Activated naive CD8-positive, alpha-beta T cell treated with anti-CD3 and anti-CD28 coated beads, Interleukin-2, amount 50 U/mL, for 24 hours (primary cell): ENCODE measurements around the gene ATP5PO.
"Not testable (repeated sequence)": the region's sequence is repeated elsewhere in the genome, so short reads cannot be mapped to it uniquely, and the experiment has no call there.

Source experiments
- ATAC-seq: fragments of 150-1000 bp; cut with Tn5 transposase; one replicate; pipeline ENCODE4 v1.10.0; 2021
- DNase-seq: peaks from one replicate; pipeline ENCODE4 v3.0.0; 2021
- H3K27ac Mint-ChIP-seq: one replicate; pipeline ENCODE4 v1.8.0; 2021; ENCODE audit warnings: mild to moderate bottlenecking, mixed read lengths
- H3K27me3 Mint-ChIP-seq: one replicate; pipeline ENCODE4 v1.8.0; 2021; ENCODE audit warnings: mixed read lengths
- H3K36me3 Mint-ChIP-seq: one replicate; pipeline ENCODE4 v1.8.0; 2021; ENCODE audit warnings: low read depth, mixed read lengths
- H3K4me1 Mint-ChIP-seq: one replicate; pipeline ENCODE4 v1.8.0; 2021; ENCODE audit warnings: mixed read lengths
- H3K4me3 Mint-ChIP-seq: one replicate; pipeline ENCODE4 v1.8.0; 2021; ENCODE audit warnings: mild to moderate bottlenecking, moderate library complexity, mixed read lengths
- H3K9me3 Mint-ChIP-seq: one replicate; pipeline ENCODE4 v1.8.0; 2021; ENCODE audit warnings: mixed read lengths

The ATP5PO gene

GRCh38 chr21:33880626-33881025 lies 35.0 kb downstream of the ATP5PO start:
- H3K27ac Mint-ChIP-seq = no peak overlapping the region
- no peaks in the 10 kb centered on the region for H3K4me1 Mint-ChIP-seq
- no peak overlapping the region for H3K4me3 Mint-ChIP-seq
- H3K36me3 Mint-ChIP-seq = no peaks in the 10 kb centered on the region
- ATAC-seq = no peak
- no peak for DNase-seq
- no peaks in the 10 kb centered on the region for H3K9me3 Mint-ChIP-seq
- peaks cover 8% of the 10 kb centered on the region for H3K27me3 Mint-ChIP-seq

GRCh38 chr21:33878824-33879223 lies 36.8 kb downstream of the ATP5PO start:
- Mint-ChIP-seq H3K36me3 (no peaks in the 10 kb centered on the region), H3K4me1 (no peaks in the 10 kb centered on the region), H3K4me3 (no peak overlapping the region), H3K27ac (no peak overlapping the region), H3K27me3 (peaks cover 8% of the 10 kb centered on the region), H3K9me3 (no peaks in the 10 kb centered on the region)
- DNase-seq (no peak), ATAC-seq (no peak)

GRCh38 chr21:33875026-33875695 lies 40.4 kb downstream of the ATP5PO start:
- peaks cover 8% of the 10 kb centered on the region for H3K27me3 Mint-ChIP-seq
- H3K4me3 Mint-ChIP-seq = no peak overlapping the region
- no peaks in the 10 kb centered on the region for H3K36me3 Mint-ChIP-seq
- H3K9me3 Mint-ChIP-seq = no peaks in the 10 kb centered on the region
- ATAC-seq (no peak), DNase-seq (no peak)
- H3K4me1 Mint-ChIP-seq = no peaks in the 10 kb centered on the region
- no peak overlapping the region for H3K27ac Mint-ChIP-seq

DNA sequence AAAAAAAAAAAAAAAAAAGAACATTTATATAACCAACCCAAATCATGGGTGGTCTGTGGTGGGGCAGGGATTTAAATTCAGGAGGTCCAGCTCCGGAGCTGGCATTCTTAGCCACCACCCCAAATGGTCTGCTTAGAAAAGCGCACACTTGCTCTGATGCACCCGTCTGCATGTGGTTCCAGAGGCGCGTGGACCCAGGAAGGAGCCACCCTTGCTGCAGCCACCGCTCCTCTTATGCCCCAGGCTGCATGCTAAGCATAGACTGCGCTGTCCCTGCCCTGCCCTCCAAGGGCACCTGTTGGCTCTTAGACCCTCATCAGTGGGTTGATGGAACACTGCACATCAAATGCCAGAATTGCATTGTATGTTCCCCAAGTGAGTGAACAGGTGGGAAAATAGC lies 41.4 kb downstream of the ATP5PO start:
- Mint-ChIP-seq H3K27ac (no peak overlapping the region), H3K4me1 (no peaks in the 10 kb centered on the region), H3K27me3 (peaks cover 8% of the 10 kb centered on the region), H3K9me3 (no peaks in the 10 kb centered on the region), H3K36me3 (no peaks in the 10 kb centered on the region), H3K4me3 (no peak overlapping the region)
- DNase-seq (no peak), ATAC-seq (no peak)

- Mint-ChIP-seq H3K27me3 (peaks cover 6% of the 10 kb centered on the region), H3K4me1 (no peaks in the 10 kb centered on the region), H3K27ac (no peak overlapping the region), H3K9me3 (no peaks in the 10 kb centered on the region), H3K4me3 (no peak overlapping the region), H3K36me3 (no peaks in the 10 kb centered on the region)
- no peak for DNase-seq
- no peak for ATAC-seq
These were observed 42.6 kb downstream of the ATP5PO start for GRCh38 chr21:33872881-33873515.

GRCh38 chr21:33871171-33871570 lies 44.4 kb downstream of the ATP5PO start:
- H3K4me3 Mint-ChIP-seq = no peak overlapping the region
- no peaks in the 10 kb centered on the region for H3K9me3 Mint-ChIP-seq
- H3K27me3 Mint-ChIP-seq = peaks cover 3% of the 10 kb centered on the region
- ATAC-seq = no peak
- no peak for DNase-seq
- no peaks in the 10 kb centered on the region for H3K4me1 Mint-ChIP-seq
- H3K27ac Mint-ChIP-seq = no peak overlapping the region
- H3K36me3 Mint-ChIP-seq = no peaks in the 10 kb centered on the region

DNA sequence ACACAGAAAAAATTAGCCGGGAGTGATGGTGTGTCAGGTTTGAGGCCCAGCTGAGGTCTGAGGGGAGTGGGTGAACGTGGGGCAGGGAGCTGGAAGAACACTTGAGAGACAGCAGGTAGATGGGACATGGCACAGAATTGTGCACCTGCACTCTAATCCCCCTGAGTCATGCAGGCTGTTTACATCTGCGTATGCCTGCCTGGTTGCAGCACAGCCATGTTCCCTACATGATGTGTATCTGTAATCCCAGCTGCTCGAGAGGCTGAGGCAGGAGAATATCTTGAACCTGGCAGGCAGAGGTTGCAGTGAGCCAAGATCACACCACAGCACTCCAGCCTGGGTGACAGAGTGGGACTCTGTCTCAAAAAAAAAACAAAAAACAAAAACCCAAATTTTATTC lies 44.8 kb downstream of the ATP5PO start:
- no peak overlapping the region for H3K27ac Mint-ChIP-seq
- H3K9me3 Mint-ChIP-seq = no peaks in the 10 kb centered on the region
- ATAC-seq = no peak
- H3K36me3 Mint-ChIP-seq = no peaks in the 10 kb centered on the region
- H3K4me3 Mint-ChIP-seq = no peak overlapping the region
- H3K27me3 Mint-ChIP-seq = no peaks in the 10 kb centered on the region
- H3K4me1 Mint-ChIP-seq = no peaks in the 10 kb centered on the region
- no peak for DNase-seq

DNA sequence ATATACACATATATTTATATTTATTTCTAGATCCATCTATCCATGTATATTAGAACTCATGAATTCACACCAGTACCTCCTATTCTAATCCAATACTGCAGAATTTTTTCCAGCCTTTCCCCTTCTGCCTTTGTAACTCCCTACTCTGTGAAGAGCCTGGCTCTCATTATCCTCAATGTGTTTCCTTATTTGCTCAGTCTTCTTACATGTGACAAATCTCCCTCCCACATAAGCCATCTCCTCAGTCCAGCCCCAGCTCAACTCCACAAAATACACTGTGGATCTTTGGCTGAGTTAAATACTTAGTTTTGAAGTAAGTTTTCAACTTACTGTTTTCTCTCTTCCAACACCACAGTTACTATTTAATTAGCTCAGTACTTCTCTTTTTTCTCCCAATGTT lies 45.7 kb downstream of the ATP5PO start:
- no peaks in the 10 kb centered on the region for H3K36me3 Mint-ChIP-seq

GRCh38 chr21:33867868-33868267 lies 47.7 kb downstream of the ATP5PO start:
- H3K4me1 Mint-ChIP-seq, H3K9me3 Mint-ChIP-seq, H3K27ac Mint-ChIP-seq, H3K27me3 Mint-ChIP-seq, ATAC-seq, H3K36me3 Mint-ChIP-seq, DNase-seq: not testable (repeated sequence)
- H3K4me3 Mint-ChIP-seq = peak overlapping the region; percentile 44

More for the DNA sequence above, 45.7 kb downstream of the ATP5PO start:
- ATAC-seq (no peak), DNase-seq (no peak)
- no peaks in the 10 kb centered on the region for H3K4me1 Mint-ChIP-seq
- no peak overlapping the region for H3K27ac Mint-ChIP-seq
- H3K27me3 Mint-ChIP-seq = no peaks in the 10 kb centered on the region
- H3K9me3 Mint-ChIP-seq = no peaks in the 10 kb centered on the region
- H3K4me3 Mint-ChIP-seq = no peak overlapping the region

DNA sequence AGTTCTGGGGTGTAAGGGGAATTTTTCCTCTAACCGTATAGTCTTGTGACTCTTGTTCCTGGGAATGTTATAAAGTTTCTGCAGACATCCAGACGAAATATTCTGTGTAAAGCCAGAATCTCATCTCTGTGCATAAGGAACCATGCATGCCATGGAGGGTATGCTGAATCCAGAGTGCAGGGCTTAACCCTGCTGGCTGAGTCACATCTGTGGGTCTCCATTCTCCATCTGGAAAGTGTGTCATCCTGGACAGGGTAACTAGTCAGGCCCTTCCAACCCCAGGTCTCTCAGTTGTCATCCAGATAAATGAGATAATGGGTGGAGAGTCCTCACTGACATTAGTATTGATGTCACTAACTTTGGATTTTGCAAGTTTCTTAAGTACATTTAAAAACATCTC lies 48.8 kb downstream of the ATP5PO start:
- H3K4me1 Mint-ChIP-seq = no peaks in the 10 kb centered on the region
- ATAC-seq (no peak), DNase-seq (no peak)
- no peaks in the 10 kb centered on the region for H3K27me3 Mint-ChIP-seq
- no peaks in the 10 kb centered on the region for H3K9me3 Mint-ChIP-seq
- no peak overlapping the region for H3K27ac Mint-ChIP-seq
- H3K4me3 Mint-ChIP-seq = no peak overlapping the region
- no peaks in the 10 kb centered on the region for H3K36me3 Mint-ChIP-seq

- Mint-ChIP-seq H3K27ac (no peak overlapping the region), H3K36me3 (no peaks in the 10 kb centered on the region)
- no peak for ATAC-seq
These were observed 49.5 kb downstream of the ATP5PO start for GRCh38 chr21:33865996-33866575.

GRCh38 chr21:33865176-33865575 lies 50.4 kb downstream of the ATP5PO start:
- peaks cover 2% of the 10 kb centered on the region for H3K27me3 Mint-ChIP-seq
- H3K36me3 Mint-ChIP-seq = no peaks in the 10 kb centered on the region
- no peak overlapping the region for H3K4me3 Mint-ChIP-seq
- no peaks in the 10 kb centered on the region for H3K9me3 Mint-ChIP-seq
- H3K27ac Mint-ChIP-seq = no peak overlapping the region
- DNase-seq (no peak), ATAC-seq (no peak)
- no peaks in the 10 kb centered on the region for H3K4me1 Mint-ChIP-seq

More at GRCh38 chr21:33865996-33866575, 49.5 kb downstream of the ATP5PO start:
- Mint-ChIP-seq H3K4me1 (no peaks in the 10 kb centered on the region), H3K9me3 (no peaks in the 10 kb centered on the region), H3K27me3 (peaks cover under 1% of the 10 kb centered on the region), H3K4me3 (no peak overlapping the region)
- no peak for DNase-seq

GRCh38 chr21:33864150-33864549 lies 51.5 kb downstream of the ATP5PO start:
- Mint-ChIP-seq H3K9me3 (no peaks in the 10 kb centered on the region), H3K4me3 (no peak overlapping the region), H3K27ac (no peak overlapping the region), H3K4me1 (no peaks in the 10 kb centered on the region), H3K36me3 (no peaks in the 10 kb centered on the region), H3K27me3 (peaks cover 2% of the 10 kb centered on the region)
- no peak for ATAC-seq
- DNase-seq = no peak

DNA sequence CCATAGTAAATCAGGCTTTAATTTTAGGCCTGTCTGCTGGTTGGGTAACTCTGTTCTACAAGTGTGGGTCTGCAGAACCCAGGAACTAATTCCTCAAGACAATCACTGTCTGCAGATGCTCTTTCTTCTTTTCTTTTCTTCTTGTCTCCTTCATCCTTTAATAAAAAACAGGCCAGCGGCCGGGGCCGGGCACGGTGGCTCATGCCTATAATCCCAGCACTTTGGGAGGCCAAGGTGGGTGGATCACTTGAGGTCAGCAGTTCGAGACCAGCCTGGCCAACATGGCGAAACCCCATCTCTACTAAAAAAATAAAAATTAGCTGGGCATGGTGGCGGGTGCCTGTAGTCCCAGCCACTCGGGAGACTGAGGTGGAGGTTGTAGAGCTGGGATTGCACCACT lies 52.4 kb downstream of the ATP5PO start:
- DNase-seq, H3K27ac Mint-ChIP-seq, H3K4me3 Mint-ChIP-seq, H3K36me3 Mint-ChIP-seq, H3K4me1 Mint-ChIP-seq, H3K9me3 Mint-ChIP-seq, H3K27me3 Mint-ChIP-seq, ATAC-seq: not testable (repeated sequence)

DNA sequence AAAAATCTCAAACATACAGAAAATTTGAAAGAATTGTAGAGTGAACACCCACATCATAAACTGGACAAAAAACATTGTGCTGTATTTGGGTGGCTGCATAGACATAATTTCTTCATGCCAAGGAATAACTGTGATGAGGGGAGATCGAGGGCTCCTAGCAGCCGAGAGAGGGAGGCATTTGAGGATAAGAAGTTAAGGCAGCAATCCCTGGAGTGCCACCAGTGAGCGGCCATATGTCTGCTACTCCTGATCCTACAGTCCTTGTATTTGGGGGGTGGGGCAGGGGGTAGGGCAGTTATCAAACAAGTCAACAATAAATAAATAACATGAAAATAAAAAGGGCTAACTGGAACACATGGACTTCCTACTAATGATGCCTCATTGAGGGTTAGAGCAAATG lies 54.5 kb downstream of the ATP5PO start:
- ATAC-seq (no peak), DNase-seq (no peak)
- Mint-ChIP-seq H3K4me3 (no peak overlapping the region), H3K36me3 (no peaks in the 10 kb centered on the region), H3K4me1 (no peaks in the 10 kb centered on the region), H3K27ac (no peak overlapping the region), H3K9me3 (no peaks in the 10 kb centered on the region), H3K27me3 (peaks cover 2% of the 10 kb centered on the region)
